ENCODE measurements around the gene KRABD2.
"Not testable (repeated sequence)": the region's sequence is repeated elsewhere in the genome, so short reads cannot be mapped to it uniquely, and the experiment has no call there.

Gene KRABD2

GRCh38 chr17:8401107-8401506 lies 24.6 kb upstream of the KRABD2 start:
- no peak overlapping the region for H3K27ac Mint-ChIP-seq (ENCODE audit: unreplicated experiment)
- no peaks in the 10 kb centered on the region for H3K9me3 Mint-ChIP-seq (ENCODE audit: low read depth)
- no peak overlapping the region for H3K4me3 Mint-ChIP-seq (ENCODE audit: unreplicated experiment)
- no peak for TF ChIP-seq CTCF (IDR thresholded peaks at IDR 0.05)
- H3K36me3 Mint-ChIP-seq (ENCODE audit: low read depth): no peaks in the 10 kb centered on the region
- H3K27me3 Mint-ChIP-seq (ENCODE audit: low read depth): peaks cover 21% of the 10 kb centered on the region
- H3K4me1 Mint-ChIP-seq (ENCODE audit: low read depth): no peaks in the 10 kb centered on the region
- DNase-seq (ENCODE audit: low spot score): no peak

DNA sequence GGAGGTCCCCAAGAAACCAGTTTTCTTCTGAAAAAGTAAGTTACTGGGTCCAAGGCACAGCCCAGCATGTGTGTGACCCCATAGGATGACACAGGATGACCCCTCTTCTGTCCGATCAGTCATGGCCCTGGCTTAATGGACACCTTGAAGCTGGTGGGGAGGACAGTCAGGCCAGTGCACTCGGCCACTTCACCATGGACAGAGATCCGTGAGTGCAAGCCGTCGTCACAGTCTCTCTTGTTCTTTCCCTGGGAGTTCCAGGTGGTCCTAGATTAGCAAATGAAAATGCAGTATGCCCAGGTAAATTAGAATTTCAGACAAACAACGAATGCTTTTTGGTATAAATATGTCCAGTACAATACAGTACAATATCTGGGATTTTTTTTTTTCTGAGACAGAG lies 22.5 kb upstream of the KRABD2 start:
- H3K4me1 Mint-ChIP-seq (ENCODE audit: low read depth): peaks cover 2% of the 10 kb centered on the region
- TF ChIP-seq CTCF (IDR thresholded peaks at IDR 0.05): no peak
- no peak overlapping the region for H3K27ac Mint-ChIP-seq (ENCODE audit: unreplicated experiment)
- H3K4me3 Mint-ChIP-seq (ENCODE audit: unreplicated experiment): no peak overlapping the region
- DNase-seq (ENCODE audit: low spot score): no peak
- no peaks in the 10 kb centered on the region for H3K36me3 Mint-ChIP-seq (ENCODE audit: low read depth)
- H3K9me3 Mint-ChIP-seq (ENCODE audit: low read depth): no peaks in the 10 kb centered on the region
- H3K27me3 Mint-ChIP-seq (ENCODE audit: low read depth): peaks cover 31% of the 10 kb centered on the region

DNA sequence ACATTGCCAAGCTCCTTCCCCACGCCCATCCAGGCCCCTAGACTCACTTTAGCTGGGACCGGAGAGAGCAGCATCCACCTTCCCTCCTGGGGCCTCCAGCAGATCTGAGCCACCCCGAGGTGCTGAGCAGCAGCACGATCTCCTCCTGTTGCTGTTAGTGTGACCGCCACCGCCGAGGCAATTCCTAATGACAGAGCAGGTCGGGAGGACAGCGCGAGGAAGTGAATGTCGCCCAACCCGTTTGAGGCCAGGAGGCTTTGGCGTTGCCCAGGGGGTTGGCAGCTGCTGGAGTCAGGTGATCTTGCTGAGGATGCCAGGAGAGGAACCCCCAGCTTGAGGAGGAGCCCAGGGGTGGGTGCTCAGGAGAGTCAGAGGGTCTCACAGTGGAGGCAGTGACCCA lies 21.1 kb upstream of the KRABD2 start, which contains the start of gene RNF222:
Gene RNF222 (minus strand): TSS at position 192 of the 400 bp plus-strand sequence. CDS start 4,366 bp downstream, outside the sequence.
- H3K36me3 Mint-ChIP-seq (ENCODE audit: low read depth): no peaks in the 10 kb centered on the region
- H3K4me1 Mint-ChIP-seq (ENCODE audit: low read depth): peaks cover 8% of the 10 kb centered on the region
- TF ChIP-seq CTCF (IDR thresholded peaks at IDR 0.05): no peak
- peaks cover 29% of the 10 kb centered on the region for H3K27me3 Mint-ChIP-seq (ENCODE audit: low read depth)
- H3K4me3 Mint-ChIP-seq (ENCODE audit: unreplicated experiment): no peak within 1 kb of the TSS
- DNase-seq (ENCODE audit: low spot score): no peak
- no peak within 1 kb of the TSS for H3K27ac Mint-ChIP-seq (ENCODE audit: unreplicated experiment)
- no peaks in the 10 kb centered on the region for H3K9me3 Mint-ChIP-seq (ENCODE audit: low read depth)

DNA sequence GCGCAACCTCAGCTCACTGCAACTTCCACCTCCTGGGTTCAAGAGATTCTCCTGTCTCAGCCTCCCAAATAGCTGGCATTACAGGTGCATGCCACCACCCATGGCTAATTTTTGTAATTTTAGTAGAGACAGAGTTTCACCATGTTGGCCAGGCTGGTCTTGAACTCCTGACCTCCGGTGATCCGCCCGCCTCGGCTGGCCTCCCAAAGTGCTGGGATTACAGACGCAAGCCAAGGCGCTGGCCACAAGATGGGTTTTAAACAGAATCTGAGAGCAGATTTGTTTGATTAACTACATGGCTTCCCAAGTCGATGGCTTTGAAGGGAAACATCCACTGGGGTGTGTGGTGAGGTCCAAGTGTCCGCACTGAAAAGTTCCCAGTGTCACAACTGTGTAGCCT lies 18.0 kb upstream of the KRABD2 start:
- H3K27ac Mint-ChIP-seq (ENCODE audit: unreplicated experiment); H3K4me3 Mint-ChIP-seq (ENCODE audit: unreplicated experiment): not testable (repeated sequence)

DNA sequence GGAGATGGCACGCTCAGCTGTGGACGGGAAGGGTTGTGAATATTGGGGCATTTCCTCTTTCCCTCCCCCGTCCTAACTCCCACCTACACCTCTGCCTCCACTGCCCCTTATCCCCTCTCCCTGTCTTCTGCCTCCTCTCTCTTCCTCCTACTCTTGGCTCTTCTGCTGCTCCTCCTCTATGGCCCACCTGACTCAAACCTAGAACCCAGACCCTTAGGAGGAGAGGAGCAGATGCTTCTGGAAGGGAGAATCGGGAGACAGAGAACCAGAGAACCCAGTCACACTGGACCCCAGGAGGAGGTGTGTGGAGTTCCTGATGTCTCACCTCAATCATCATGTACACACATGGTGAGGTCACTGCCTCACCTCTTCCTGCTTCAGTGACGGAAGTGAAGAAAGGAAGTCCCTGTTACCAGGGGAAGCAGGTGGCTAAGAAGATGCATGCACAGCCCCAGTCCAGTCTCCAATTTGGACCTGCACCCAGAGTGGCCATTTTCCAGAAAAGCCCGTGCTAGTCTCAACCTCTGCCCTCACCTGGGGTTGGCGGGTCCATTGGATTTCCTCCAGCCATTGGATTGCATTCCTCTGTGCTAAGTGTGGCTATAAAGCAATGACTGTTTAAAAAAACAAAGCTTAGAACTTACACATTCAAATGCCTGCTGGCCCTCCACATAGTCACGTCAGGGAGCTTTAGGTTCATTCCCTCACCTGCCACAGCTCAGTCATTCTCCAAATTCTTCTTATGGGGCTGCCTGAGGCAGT lies 17.1 kb upstream of the KRABD2 start:
- no peaks in the 10 kb centered on the region for H3K36me3 Mint-ChIP-seq (ENCODE audit: low read depth)
- peaks cover 8% of the 10 kb centered on the region for H3K4me1 Mint-ChIP-seq (ENCODE audit: low read depth)
- no peak overlapping the region for H3K4me3 Mint-ChIP-seq (ENCODE audit: unreplicated experiment)
- no peak for TF ChIP-seq CTCF (IDR thresholded peaks at IDR 0.05)
- DNase-seq (ENCODE audit: low spot score): no peak
- H3K27me3 Mint-ChIP-seq (ENCODE audit: low read depth): peaks cover 20% of the 10 kb centered on the region
- H3K9me3 Mint-ChIP-seq (ENCODE audit: low read depth): no peaks in the 10 kb centered on the region
- H3K27ac Mint-ChIP-seq (ENCODE audit: unreplicated experiment): no peak overlapping the region

More for the DNA sequence above, 18.0 kb upstream of the KRABD2 start:
- H3K9me3 Mint-ChIP-seq (ENCODE audit: low read depth); DNase-seq (ENCODE audit: low spot score); H3K36me3 Mint-ChIP-seq (ENCODE audit: low read depth); H3K4me1 Mint-ChIP-seq (ENCODE audit: low read depth): not testable (repeated sequence)
- peaks cover 20% of the 10 kb centered on the region for H3K27me3 Mint-ChIP-seq (ENCODE audit: low read depth)

Data from chondrocyte (in vitro differentiated cells).